Measurements from ENCODE around the gene GYS2.

GYS2 gene

GRCh38 chr12:21499765-21500164 lies 104.9 kb downstream of the GYS2 start:
- H3K9ac ChIP-seq (ENCODE audit: low read length), result no peak overlapping the region

More at GRCh38 chr12:21499765-21500164, 104.9 kb downstream of the GYS2 start:
- H3K36me3 ChIP-seq (ENCODE audit: control insufficient read depth, low read depth, low read length), result peaks cover 28% of the 10 kb centered on the region
- H3K27me3 ChIP-seq (ENCODE audit: control insufficient read depth, insufficient read depth, low read length), result no peaks in the 10 kb centered on the region
- no peaks in the 10 kb centered on the region for H3K9me3 ChIP-seq (ENCODE audit: control insufficient read depth, low read depth, low read length)
- H3K4me1 ChIP-seq (ENCODE audit: control insufficient read depth, low read depth, low read length), result peaks cover 8% of the 10 kb centered on the region
- H3K4me3 ChIP-seq (ENCODE audit: low read length), result no peak overlapping the region
- no peak overlapping the region for H3K27ac ChIP-seq (ENCODE audit: low read length)
